Measurements from ENCODE around the gene MRTFB.

DNA sequence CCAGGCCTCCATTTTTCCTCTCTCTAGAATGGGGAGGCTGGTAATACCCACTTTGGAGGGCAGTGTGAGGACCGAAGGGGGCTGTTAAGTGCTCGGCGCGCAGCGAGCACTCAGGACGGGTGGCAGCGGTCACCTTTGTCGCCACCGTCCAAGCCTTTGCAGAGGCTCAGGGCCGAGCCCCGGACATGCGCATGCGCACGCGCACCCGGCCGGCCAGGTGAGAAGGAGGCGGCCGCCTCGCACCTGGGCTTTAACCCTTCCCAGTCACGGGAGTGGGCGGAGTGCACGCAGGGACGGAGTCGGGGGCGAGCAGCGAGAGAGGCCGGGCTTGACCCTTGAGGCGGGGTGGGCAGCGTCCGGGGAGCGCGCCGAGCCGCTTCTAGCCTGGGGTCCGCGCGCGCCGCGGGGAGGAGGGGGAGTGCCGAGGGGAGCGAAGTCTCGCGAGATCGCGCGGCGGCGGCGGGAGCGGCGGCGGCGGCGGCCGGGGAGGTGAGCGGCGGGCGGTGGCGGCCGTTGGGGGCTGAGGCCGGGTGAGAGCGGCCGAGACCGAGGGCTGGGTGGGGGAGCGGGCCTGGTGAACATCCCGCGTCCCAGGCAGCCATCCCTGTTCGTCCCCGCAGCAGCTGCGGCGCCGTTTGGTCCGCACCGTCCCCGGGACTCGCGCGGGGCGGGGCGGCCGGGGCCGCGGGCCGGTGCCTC, at the start of gene MRTFB:
- TF ChIP-seq, protein P1, sequence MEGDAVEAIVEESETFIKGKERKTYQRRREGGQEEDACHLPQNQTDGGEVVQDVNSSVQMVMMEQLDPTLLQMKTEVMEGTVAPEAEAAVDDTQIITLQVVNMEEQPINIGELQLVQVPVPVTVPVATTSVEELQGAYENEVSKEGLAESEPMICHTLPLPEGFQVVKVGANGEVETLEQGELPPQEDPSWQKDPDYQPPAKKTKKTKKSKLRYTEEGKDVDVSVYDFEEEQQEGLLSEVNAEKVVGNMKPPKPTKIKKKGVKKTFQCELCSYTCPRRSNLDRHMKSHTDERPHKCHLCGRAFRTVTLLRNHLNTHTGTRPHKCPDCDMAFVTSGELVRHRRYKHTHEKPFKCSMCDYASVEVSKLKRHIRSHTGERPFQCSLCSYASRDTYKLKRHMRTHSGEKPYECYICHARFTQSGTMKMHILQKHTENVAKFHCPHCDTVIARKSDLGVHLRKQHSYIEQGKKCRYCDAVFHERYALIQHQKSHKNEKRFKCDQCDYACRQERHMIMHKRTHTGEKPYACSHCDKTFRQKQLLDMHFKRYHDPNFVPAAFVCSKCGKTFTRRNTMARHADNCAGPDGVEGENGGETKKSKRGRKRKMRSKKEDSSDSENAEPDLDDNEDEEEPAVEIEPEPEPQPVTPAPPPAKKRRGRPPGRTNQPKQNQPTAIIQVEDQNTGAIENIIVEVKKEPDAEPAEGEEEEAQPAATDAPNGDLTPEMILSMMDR (IDR thresholded peaks at IDR 0.05 in 4 of 5, conservative IDR thresholded peaks at IDR 0.05 in 1 of 5), result no peak
- peak; percentile 67 to 80 for TF ChIP-seq POLR2A (IDR thresholded peaks at IDR 0.05)

Data from gastrocnemius medialis (tissue), 4 donors.